Body of pancreas (tissue), 4 donors: ENCODE results near the gene CEACAM16. TPM values are rescaled to one million over a fixed set of nuclear protein-coding genes. Genes with fewer than 3 reads are reported as not detected.

Experiments used
- ATAC-seq: fragments of 150-250 bp; one replicate; pipeline ENCODE4 v1.9.1; 2016
- DNase-seq, 4 donors: peaks; one replicate each; pipeline ENCODE4 v3.0.0-alpha.2; 2019
- H3K27ac ChIP-seq, 4 donors: fragments of 200-600 bp; sonication (generic); 1 replicate in 3 of 4; 2 replicates in 1 of 4; pipeline versions ENCODE4 v1.5.1 to v1.6.1; 2016 to 2019; ENCODE audit warnings: mild to moderate bottlenecking in 1 of 4, mixed read lengths in 1 of 4, moderate library complexity in 1 of 4
- H3K27me3 ChIP-seq, 2 donors: fragments of 200-600 bp; sonication (generic); one replicate each; pipeline ENCODE4 v1.6.0; 2016; ENCODE audit warnings: mild to moderate bottlenecking in 1 of 2
- H3K36me3 ChIP-seq, 2 donors: fragments of 200-600 bp; sonication (generic); replicated peaks in 1 of 2; 2 replicates each; pipeline ENCODE4 v1.5.1; 2016; ENCODE audit warnings: low read depth in 2 of 2; ENCODE audit not compliant: insufficient read depth in 1 of 2
- H3K4me1 ChIP-seq: fragments of 200-600 bp; sonication (generic); one replicate; pipeline ENCODE4 v1.6.0; 2016
- H3K4me3 ChIP-seq, 2 donors: fragments of 200-600 bp; sonication (generic); 1 replicate in 1 of 2; 2 replicates in 1 of 2; pipeline ENCODE4 v1.5.1; 2016 to 2019
- H3K9me3 ChIP-seq, 3 donors: fragments of 200-600 bp; sonication (generic); 1 replicate in 2 of 3; 2 replicates in 1 of 3; pipeline ENCODE4 v1.5.1; 2016
- POLR2A ChIP-seq, 3 donors: fragments of 450-650 bp; IDR thresholded peaks; one replicate each; pipeline ENCODE4 v1.6.1; 2016; ENCODE audit warnings: antibody characterized with exemption in 3 of 3, mild to moderate bottlenecking in 2 of 3
- WGBS, 2 donors: methylation state at CpG; one replicate each; pipeline ENCODE4 v1.1.5; 2017; 5-methylcytosine and 5-hydroxymethylcytosine counted together
- intact Hi-C: fragments of 100-400 bp; cut with DNase I; formaldehyde crosslinking; loops from one replicate; pipeline ENCODE4 v1.15.1; 2023
- total RNA-seq, 2 donors: library from RNA; depleted of rRNA; stranded (reverse); fragments of >200 nt; gene quantifications; one replicate each; pipeline ENCODE4 v1.1.0, GENCODE V29; 2016
- TF ChIP-seq, protein P1 (sequence below), 7 experiments: fragments of 450-650 bp in 4 of 7; fragments of 200-600 bp in 3 of 7; sonication (generic) in 3 of 7; IDR thresholded peaks; one replicate each; pipeline ENCODE4 v1.5.1; 2016 to 2019; ENCODE audit warnings: antibody characterized with exemption in 7 of 7

The CEACAM16 gene
- total RNA-seq, 2 donors from 2014 or later, result 0.33 to 1.3 TPM

DNA sequence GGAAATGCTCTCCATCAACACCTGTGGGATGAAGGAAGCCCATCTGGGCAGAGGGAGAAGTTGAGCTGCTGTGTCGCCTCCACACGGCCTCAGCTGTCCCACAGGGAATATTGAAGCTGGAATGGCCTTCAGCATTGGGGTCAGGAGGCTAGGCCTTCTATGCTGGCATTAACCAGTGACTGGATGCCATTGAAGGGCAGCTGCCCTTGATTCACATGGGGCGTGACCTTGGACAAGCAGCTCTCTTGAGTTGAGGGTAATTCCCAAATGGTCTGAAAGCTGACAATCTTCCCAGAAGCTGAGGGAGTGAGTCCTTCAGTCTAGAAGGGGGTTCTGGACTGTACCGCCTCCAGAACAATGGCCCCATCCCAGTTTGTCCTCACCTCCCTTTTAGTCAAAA is 56.3 kb downstream of the CEACAM16 start:
- H3K9me3 ChIP-seq, result no peaks in the 10 kb centered on the region
- peaks cover 68% of the 10 kb centered on the region for H3K4me1 ChIP-seq
- DNase-seq, result peak in 2 of 4 donors; percentile 29 to 51
- H3K36me3 ChIP-seq, result peaks cover 0 to 10% of the 10 kb centered on the region in 2 donors
- peak overlapping the region; percentile 87 to 98 (median 94) for H3K27ac ChIP-seq
- ATAC-seq, result no peak
- WGBS, 2 donors, result 36 to 43% methylated on average over 3 to 4 of the region's 4 CpGs
- intact Hi-C loops, result no loop called here
- no peak overlapping the region for H3K4me3 ChIP-seq
- TF ChIP-seq, protein P1, sequence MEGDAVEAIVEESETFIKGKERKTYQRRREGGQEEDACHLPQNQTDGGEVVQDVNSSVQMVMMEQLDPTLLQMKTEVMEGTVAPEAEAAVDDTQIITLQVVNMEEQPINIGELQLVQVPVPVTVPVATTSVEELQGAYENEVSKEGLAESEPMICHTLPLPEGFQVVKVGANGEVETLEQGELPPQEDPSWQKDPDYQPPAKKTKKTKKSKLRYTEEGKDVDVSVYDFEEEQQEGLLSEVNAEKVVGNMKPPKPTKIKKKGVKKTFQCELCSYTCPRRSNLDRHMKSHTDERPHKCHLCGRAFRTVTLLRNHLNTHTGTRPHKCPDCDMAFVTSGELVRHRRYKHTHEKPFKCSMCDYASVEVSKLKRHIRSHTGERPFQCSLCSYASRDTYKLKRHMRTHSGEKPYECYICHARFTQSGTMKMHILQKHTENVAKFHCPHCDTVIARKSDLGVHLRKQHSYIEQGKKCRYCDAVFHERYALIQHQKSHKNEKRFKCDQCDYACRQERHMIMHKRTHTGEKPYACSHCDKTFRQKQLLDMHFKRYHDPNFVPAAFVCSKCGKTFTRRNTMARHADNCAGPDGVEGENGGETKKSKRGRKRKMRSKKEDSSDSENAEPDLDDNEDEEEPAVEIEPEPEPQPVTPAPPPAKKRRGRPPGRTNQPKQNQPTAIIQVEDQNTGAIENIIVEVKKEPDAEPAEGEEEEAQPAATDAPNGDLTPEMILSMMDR (IDR thresholded peaks at IDR 0.05), result no peak
- no peak for TF ChIP-seq POLR2A (IDR thresholded peaks at IDR 0.05)
- no peaks in the 10 kb centered on the region for H3K27me3 ChIP-seq

DNA sequence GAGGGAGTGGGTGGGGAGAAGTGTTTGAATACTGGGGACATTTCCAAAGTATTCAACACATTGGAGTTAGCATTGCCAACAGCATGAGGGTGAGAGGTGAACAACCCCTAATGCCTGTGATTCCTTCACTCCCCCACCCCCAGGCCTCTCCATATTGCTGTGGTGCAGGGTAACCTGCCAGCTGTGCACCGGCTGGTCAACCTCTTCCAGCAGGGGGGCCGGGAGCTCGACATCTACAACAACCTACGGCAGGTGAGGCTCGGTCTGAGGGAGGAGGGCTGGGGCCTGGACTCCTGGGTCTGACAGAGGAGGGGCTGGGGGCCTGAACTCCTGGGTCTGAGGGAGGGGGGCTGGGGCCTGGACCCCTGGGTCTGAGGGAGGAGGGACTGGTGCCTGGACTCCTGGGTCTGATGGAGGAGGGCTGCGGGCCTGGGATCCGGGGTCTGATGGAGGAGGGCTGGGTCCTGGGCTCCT is 57.2 kb downstream of the CEACAM16 start:
- H3K4me3 ChIP-seq, result no peak overlapping the region
- H3K36me3 ChIP-seq, result peaks cover 0 to 12% of the 10 kb centered on the region in 2 donors
- no peaks in the 10 kb centered on the region for H3K27me3 ChIP-seq
- no peak for ATAC-seq
- TF ChIP-seq, protein P1 (IDR thresholded peaks at IDR 0.05), result no peak
- TF ChIP-seq POLR2A (IDR thresholded peaks at IDR 0.05), result peak in 1 of 3 donors; percentile 3
- WGBS, 2 donors, result 52 to 100% methylated on average over 2 to 7 of the region's 7 CpGs
- H3K9me3 ChIP-seq, result no peaks in the 10 kb centered on the region
- intact Hi-C loops, result no loop called here
- H3K27ac ChIP-seq, result peak overlapping the region in 3 of 4 donors; percentile 87 to 98 (median 96)
- peaks cover 59% of the 10 kb centered on the region for H3K4me1 ChIP-seq
- peak in 2 of 4 donors; percentile 43 to 44 for DNase-seq

DNA sequence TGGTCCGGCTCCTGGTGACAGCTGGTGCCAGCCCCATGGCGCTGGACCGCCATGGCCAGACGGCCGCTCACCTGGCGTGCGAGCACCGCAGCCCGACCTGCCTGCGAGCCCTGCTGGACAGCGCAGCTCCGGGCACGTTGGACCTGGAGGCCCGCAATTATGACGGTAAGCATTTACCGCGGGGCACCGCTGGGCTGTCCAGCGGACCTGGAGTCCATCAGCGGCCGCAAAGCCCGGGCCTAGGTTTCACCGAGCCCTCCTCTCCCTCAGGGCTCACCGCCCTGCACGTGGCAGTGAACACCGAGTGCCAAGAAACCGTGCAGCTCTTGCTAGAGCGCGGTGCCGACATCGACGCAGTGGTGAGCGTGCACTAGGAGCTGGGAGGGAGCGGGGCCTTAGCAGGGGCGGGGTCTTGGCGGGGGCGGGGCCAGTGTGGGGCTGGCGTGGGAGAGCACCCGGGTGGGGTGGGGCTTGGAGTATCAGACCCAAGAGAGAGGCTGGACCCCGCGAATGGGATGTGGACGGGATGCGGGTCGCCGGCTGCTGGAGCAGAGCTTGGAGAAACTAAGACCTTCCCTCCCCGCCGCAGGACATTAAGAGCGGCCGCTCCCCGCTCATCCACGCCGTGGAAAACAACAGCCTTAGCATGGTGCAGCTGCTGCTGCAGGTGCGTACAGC is 58.2 kb downstream of the CEACAM16 start:
- intact Hi-C loops, result no loop called here
- Histone ChIP-seq H3K9me3 (no peaks in the 10 kb centered on the region), H3K27me3 (no peaks in the 10 kb centered on the region), H3K4me1 (peaks cover 48% of the 10 kb centered on the region), H3K36me3 (peaks cover 0 to 12% of the 10 kb centered on the region in 2 donors), H3K27ac (peak overlapping the region; percentile 63 to 98 (median 92)), H3K4me3 (no peak overlapping the region)
- peak; percentile 22 for ATAC-seq
- TF ChIP-seq, protein P1 (IDR thresholded peaks at IDR 0.05), result no peak
- TF ChIP-seq POLR2A (IDR thresholded peaks at IDR 0.05), result peak in 2 of 3 donors; percentile 38 to 44
- WGBS, 2 donors, result 53 to 56% methylated on average over 17 to 53 of the region's 53 CpGs
- peak; percentile 55 to 78 (median 64) for DNase-seq

DNA sequence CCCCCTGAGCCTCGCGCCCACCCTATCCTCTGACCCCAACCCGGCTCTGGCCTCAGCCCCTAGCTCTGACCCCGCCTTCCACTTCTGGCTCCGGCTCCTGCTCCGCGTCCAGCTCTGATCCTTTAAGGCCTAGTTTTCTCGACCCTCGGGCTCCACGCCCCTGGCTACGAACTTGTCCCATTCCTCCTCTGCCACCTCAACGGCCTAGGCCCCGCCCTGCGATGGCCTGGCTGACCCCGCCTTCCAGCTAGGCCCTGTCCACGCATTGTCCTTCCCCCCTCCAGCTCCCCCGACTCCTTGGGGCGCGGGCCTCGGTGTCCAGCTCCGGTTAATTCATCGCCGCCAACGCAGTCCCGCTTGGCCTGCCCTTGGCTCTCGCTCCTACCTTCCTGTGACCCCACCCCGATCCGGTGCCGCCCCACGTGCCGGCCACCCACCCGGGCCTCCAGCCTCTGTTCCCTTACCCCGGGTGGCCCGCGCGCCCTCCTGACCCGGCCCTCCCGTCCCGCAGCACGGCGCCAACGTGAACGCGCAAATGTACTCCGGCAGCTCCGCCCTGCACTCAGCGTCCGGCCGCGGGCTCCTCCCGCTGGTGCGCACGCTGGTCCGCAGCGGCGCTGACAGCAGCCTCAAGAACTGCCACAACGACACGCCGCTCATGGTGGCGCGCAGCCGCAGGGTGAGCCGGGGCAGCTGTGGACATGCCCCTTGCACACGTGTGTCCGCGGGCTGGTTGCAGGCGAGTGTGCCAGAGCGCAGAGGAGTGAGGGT is 59.0 kb downstream of the CEACAM16 start:
- DNase-seq (peak; percentile 56 to 71 (median 61)), ATAC-seq (no peak)
- intact Hi-C loops, result no loop called here
- no peak overlapping the region for H3K4me3 ChIP-seq
- H3K4me1 ChIP-seq, result peaks cover 41% of the 10 kb centered on the region
- H3K36me3 ChIP-seq, result peaks cover 0 to 10% of the 10 kb centered on the region in 2 donors
- H3K27ac ChIP-seq, result peak overlapping the region; percentile 63 to 98 (median 92)
- WGBS, 2 donors, result 58 to 83% methylated on average over 52 to 68 of the region's 68 CpGs
- TF ChIP-seq, protein P1 (IDR thresholded peaks at IDR 0.05), result peak in 2 of 7 experiments; percentile 10 to 11
- TF ChIP-seq POLR2A (IDR thresholded peaks at IDR 0.05), result peak in 2 of 3 donors; percentile 28 to 29
- H3K27me3 ChIP-seq, result no peaks in the 10 kb centered on the region
- no peaks in the 10 kb centered on the region for H3K9me3 ChIP-seq
